ENCODE results near the gene PDZK1IP1.

GRCh38 chr1:47215713-47216112, 25.9 kb upstream of the PDZK1IP1 start:
- TF ChIP-seq CTCF (IDR thresholded peaks at IDR 0.05 in 2 of 3, conservative IDR thresholded peaks at IDR 0.05 in 1 of 3; ENCODE audit: borderline replicate concordance in 1 of 3, insufficient read depth in 1 of 3, low read depth in 2 of 3, low read length in 2 of 3), result no peak
- no peak for TF ChIP-seq ZNF274 (IDR thresholded peaks at IDR 0.05; ENCODE audit: low read depth, low read length)
- TF ChIP-seq POLR2A (IDR thresholded peaks at IDR 0.05; ENCODE audit: borderline replicate concordance, extremely low read depth, insufficient read depth, insufficient read length), result no peak
- TF ChIP-seq EZH2phosphoT487 (IDR thresholded peaks at IDR 0.05; ENCODE audit: borderline replicate concordance), result no peak
- no peak for TF ChIP-seq REST (IDR thresholded peaks at IDR 0.05; ENCODE audit: low read depth)
- TF ChIP-seq SRF (IDR thresholded peaks at IDR 0.05; ENCODE audit: low read depth), result no peak
- TF ChIP-seq MAX (IDR thresholded peaks at IDR 0.05), result no peak

Measured in HCT116 (cell line).